Measurements from ENCODE around the gene CENPX. TPM values are rescaled to one million over a fixed set of nuclear protein-coding genes. Genes with fewer than 3 reads are reported as not detected.

Gene CENPX
- total RNA-seq, 1 experiment from 2014 or later = 162 TPM

DNA sequence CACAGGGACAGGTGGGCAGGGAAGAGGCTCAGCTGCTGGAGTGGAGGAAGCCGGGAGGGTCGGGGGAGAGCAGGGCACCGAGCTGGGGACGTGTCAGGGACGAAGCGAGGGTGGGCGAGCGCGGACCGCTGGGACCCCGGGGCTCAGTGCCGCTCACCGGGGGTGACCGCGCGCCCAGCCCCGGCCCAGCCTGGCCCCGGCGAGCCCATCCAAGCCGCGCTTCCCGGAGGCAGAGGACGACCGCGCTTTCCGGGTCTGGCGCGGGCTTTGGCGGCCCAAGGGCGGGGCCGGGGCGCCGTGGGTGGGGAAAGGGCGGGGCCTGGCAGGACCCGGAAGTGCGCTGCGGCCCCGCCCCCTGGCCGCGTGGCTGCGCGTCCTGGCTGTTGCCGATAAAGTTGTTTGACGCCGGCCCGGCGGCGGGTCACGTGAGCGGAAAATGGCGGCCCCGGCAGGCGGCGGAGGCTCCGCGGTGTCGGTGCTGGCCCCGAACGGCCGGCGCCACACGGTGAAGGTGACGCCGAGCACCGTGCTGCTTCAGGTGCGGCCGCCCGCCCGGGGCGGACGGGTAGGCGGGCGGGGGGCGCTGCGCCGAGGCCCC lies 45.4 kb downstream of the CENPX start, which contains the start of gene ASPSCR1:
Gene ASPSCR1, plus strand, starts transcription at position 419 of the 598 bp plus-strand sequence. Its CDS starts 18 bp downstream, at position 437.
- in situ Hi-C loops (cut with HindIII; ENCODE audit: low pct_unique_long_range_greater_than_20kb, low sequenced_read_pairs) = no loop called here
- peak; percentile 89 for DNase-seq (ENCODE audit: low read depth)

DNA sequence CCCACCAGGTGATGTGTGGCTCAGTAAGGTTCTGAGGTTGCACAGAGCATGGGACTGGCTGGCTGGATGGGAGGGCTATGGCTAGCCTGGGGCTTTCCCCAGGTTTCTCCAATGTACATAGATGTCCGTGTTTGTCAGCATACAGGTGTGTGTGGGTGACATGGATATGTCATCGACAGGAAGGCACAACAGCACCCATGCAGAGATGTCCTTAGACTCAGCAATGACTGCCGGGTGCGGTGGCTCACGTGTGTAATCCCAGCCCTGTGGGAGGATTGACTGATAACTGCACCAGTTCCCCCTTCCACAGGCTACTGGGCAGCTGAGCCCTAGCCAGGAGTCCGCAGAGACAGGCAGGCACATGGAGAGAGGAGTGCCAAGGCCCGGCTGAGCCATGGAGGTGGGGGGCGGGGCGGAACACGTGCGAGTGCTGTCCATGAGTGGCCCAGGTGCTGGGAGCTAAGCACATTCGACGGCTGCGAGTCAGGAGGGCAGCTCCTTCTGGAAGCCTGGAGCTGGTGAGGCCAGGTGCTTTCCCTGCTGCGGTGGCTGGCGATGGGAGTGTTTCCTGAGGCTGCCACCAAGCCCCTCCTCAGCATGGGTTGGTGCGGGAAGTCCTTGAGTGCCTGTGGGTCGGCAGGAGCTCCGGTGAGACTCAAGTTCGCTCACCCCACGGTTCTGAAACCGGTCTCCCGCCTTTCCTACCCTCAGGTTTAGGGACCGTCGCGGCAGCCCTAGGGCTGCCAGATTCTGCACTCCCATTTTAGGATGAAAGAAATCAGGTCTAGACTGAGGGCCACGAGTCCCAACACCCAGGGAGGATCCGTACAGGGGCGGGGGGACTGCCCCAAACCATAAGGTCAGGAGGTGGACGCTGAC lies 46.1 kb downstream of the CENPX start:
- peak; percentile 39 for DNase-seq (ENCODE audit: low read depth)
- in situ Hi-C loops (cut with HindIII; ENCODE audit: low pct_unique_long_range_greater_than_20kb, low sequenced_read_pairs) = no loop called here

- DNase-seq (ENCODE audit: low read depth) = no peak
- in situ Hi-C loops (cut with HindIII; ENCODE audit: low pct_unique_long_range_greater_than_20kb, low sequenced_read_pairs) = no loop called here
Observed at GRCh38 chr17:81973432-81973831, 49.2 kb downstream of the CENPX start.

DNA sequence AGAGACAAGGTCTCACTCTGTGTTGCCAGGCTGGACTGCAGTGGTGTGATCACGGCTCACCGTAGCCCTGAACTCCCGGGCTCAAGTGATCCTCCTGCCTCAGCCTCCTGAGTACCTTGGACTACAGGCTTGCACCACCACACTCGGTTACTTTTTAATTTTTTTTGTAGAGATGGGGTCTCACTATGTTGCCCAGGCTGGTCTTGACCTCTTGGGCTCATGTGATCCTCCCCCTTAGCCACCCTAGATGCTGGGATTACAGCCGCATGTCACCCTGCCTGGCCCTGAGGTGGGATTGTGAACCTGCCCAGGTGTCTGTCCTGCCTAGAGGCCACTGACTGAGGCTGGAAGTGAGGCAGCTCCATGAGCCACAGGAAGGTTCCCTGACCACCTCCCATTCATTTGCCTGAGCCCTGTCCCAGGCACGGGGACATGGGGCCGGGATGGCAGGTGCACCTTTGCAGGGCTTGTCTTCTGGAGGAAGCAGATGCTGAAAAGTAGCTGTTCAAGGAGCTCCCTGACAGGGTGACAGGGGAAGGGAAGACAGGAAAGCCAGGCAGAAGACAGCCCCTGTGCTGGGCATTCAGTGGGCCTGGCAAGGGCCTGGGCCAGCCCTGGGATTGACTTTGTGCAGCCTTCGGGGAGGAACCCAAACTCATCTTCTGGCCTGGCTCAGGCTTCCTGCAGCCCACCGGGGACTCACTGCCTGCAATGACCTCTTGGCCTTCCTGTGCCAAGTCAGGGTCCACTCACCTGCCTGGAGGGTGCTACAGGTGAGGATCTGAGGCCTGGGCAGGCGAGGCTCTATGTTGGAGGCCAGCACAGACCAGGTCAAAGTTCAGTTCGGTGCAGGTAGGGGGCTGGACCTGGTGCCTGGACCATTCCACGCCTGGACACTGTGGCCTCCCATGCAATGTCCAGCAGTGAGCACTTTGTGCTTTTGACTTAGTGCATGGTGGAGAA lies 53.5 kb downstream of the CENPX start:
- in situ Hi-C loops (cut with HindIII; ENCODE audit: low pct_unique_long_range_greater_than_20kb, low sequenced_read_pairs) = no loop called here

More for the DNA sequence above, 53.5 kb downstream of the CENPX start:
- no peak for DNase-seq (ENCODE audit: low read depth)

Other genes with a start within 250 kb of the CENPX start
- not detected in 2 replicates for gene GCGR, start 218.7 kb downstream of the CENPX start, total RNA-seq (2014; rRNA removed; shearing (Covaris generic); ENCODE audit: low replicate concordance)
- 24.7 and 30.9 TPM in 2 replicates for gene MCRIP1, start 189.6 kb downstream of the CENPX start, total RNA-seq (2014; rRNA removed; shearing (Covaris generic); ENCODE audit: low replicate concordance)
- gene PPP1R27, start 187.8 kb downstream of the CENPX start, total RNA-seq (2014; rRNA removed; shearing (Covaris generic); ENCODE audit: low replicate concordance) = not detected in 2 replicates
- 653 and 796 TPM in 2 replicates for gene P4HB, start 162.3 kb downstream of the CENPX start, total RNA-seq (2014; rRNA removed; shearing (Covaris generic); ENCODE audit: low replicate concordance)
- 117 and 146 TPM in 2 replicates for gene ARHGDIA, start 151.5 kb downstream of the CENPX start, total RNA-seq (2014; rRNA removed; shearing (Covaris generic); ENCODE audit: low replicate concordance)
- gene ALYREF, start 131.3 kb downstream of the CENPX start, total RNA-seq (2014; rRNA removed; shearing (Covaris generic); ENCODE audit: low replicate concordance) = 279 and 312 TPM in 2 replicates
- gene ANAPC11, start 131.2 kb downstream of the CENPX start, total RNA-seq (2014; rRNA removed; shearing (Covaris generic); ENCODE audit: low replicate concordance) = 220 and 309 TPM in 2 replicates
- 0.07 and 5.4 TPM in 2 replicates for gene NPB, start 120.6 kb downstream of the CENPX start, total RNA-seq (2014; rRNA removed; shearing (Covaris generic); ENCODE audit: low replicate concordance)
- gene PCYT2, start 111.5 kb downstream of the CENPX start, total RNA-seq (2014; rRNA removed; shearing (Covaris generic); ENCODE audit: low replicate concordance) = 26.2 and 59.9 TPM in 2 replicates
- gene SIRT7, start 104.7 kb downstream of the CENPX start, total RNA-seq (2014; rRNA removed; shearing (Covaris generic); ENCODE audit: low replicate concordance) = 46.1 and 67.8 TPM in 2 replicates
- gene MAFG, start 95.1 kb downstream of the CENPX start, total RNA-seq (2014; rRNA removed; shearing (Covaris generic); ENCODE audit: low replicate concordance) = 45.2 and 67.3 TPM in 2 replicates
- 272 and 283 TPM in 2 replicates for gene PYCR1, start 85.6 kb downstream of the CENPX start, total RNA-seq (2014; rRNA removed; shearing (Covaris generic); ENCODE audit: low replicate concordance)
- gene MYADML2, start 75.6 kb downstream of the CENPX start, total RNA-seq (2014; rRNA removed; shearing (Covaris generic); ENCODE audit: low replicate concordance) = not detected in 2 replicates
- not detected in 2 replicates for gene NOTUM, start 61.7 kb downstream of the CENPX start, total RNA-seq (2014; rRNA removed; shearing (Covaris generic); ENCODE audit: low replicate concordance)
- gene ASPSCR1, start 45.2 kb downstream of the CENPX start, total RNA-seq (2014; rRNA removed; shearing (Covaris generic); ENCODE audit: low replicate concordance) = 48.7 and 62.8 TPM in 2 replicates
- gene LRRC45, start 427 bp upstream of the CENPX start, total RNA-seq (2014; rRNA removed; shearing (Covaris generic); ENCODE audit: low replicate concordance) = 40.3 and 51.4 TPM in 2 replicates
- 22.1 and 40.0 TPM in 2 replicates for gene RAC3, start 8.8 kb upstream of the CENPX start, total RNA-seq (2014; rRNA removed; shearing (Covaris generic); ENCODE audit: low replicate concordance)
- gene DCXR, start 14.8 kb upstream of the CENPX start, total RNA-seq (2014; rRNA removed; shearing (Covaris generic); ENCODE audit: low replicate concordance) = 56.6 and 98.4 TPM in 2 replicates
- 62.4 and 68.5 TPM in 2 replicates for gene RFNG, start 28.9 kb upstream of the CENPX start, total RNA-seq (2014; rRNA removed; shearing (Covaris generic); ENCODE audit: low replicate concordance)
- 154 and 160 TPM in 2 replicates for gene GPS1, start 29.0 kb upstream of the CENPX start, total RNA-seq (2014; rRNA removed; shearing (Covaris generic); ENCODE audit: low replicate concordance)
- gene DUS1L, start 42.9 kb upstream of the CENPX start, total RNA-seq (2014; rRNA removed; shearing (Covaris generic); ENCODE audit: low replicate concordance) = 126 and 135 TPM in 2 replicates
- 58.4 and 64.6 TPM in 2 replicates for gene FASN, start 75.4 kb upstream of the CENPX start, total RNA-seq (2014; rRNA removed; shearing (Covaris generic); ENCODE audit: low replicate concordance)
- gene CCDC57, start 190.0 kb upstream of the CENPX start, total RNA-seq (2014; rRNA removed; shearing (Covaris generic); ENCODE audit: low replicate concordance) = 8.4 and 10.8 TPM in 2 replicates
- gene SLC16A3, start 206.2 kb upstream of the CENPX start, total RNA-seq (2014; rRNA removed; shearing (Covaris generic); ENCODE audit: low replicate concordance) = 589 and 677 TPM in 2 replicates